SKM-1 (cell line): Measurements from ENCODE around the gene NMUR1.

Experiments
- DNase-seq: peaks from one replicate; lab custom pipeline; 2025; ENCODE audit not compliant: unreplicated experiment; lab: John Stamatoyannopoulos, UW

The NMUR1 gene

DNA sequence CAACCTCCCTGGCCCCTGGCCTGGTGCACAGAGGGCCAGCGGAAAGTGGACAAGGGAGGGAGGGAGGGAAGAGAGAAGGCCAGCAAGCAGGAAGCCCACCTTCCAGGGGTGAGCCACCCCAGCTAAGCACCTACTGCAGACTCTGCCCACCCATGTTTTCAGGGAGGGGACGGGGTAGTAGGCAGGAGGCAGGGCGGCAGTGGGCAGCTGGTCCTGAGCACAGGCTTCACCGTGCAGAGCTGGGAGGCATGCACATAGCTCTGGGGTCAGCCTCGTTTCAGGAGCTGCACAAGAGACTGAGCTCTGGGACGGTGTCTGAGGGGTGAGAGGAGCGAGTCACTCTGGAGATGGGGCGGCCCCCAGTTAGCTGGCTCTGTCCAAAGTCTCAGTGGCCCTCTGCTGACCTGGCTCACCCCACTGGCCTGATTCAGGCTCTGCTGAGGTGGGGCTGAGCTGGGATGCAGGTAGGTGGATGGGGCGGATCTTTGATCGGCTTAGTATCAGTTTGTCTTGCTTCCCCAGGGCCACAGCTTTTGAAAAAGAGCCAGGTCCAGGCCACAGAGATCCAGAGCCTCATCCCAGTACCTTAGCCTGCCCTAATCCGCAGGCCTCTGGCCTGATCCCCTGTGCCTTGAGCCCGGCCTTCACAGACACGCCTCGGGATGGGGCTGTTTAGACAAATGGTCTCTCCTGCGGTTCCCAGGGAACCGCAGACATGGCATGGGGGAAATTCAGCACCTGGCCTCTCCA lies 3.7 kb downstream of the NMUR1 start:
- DNase-seq = no peak

DNA sequence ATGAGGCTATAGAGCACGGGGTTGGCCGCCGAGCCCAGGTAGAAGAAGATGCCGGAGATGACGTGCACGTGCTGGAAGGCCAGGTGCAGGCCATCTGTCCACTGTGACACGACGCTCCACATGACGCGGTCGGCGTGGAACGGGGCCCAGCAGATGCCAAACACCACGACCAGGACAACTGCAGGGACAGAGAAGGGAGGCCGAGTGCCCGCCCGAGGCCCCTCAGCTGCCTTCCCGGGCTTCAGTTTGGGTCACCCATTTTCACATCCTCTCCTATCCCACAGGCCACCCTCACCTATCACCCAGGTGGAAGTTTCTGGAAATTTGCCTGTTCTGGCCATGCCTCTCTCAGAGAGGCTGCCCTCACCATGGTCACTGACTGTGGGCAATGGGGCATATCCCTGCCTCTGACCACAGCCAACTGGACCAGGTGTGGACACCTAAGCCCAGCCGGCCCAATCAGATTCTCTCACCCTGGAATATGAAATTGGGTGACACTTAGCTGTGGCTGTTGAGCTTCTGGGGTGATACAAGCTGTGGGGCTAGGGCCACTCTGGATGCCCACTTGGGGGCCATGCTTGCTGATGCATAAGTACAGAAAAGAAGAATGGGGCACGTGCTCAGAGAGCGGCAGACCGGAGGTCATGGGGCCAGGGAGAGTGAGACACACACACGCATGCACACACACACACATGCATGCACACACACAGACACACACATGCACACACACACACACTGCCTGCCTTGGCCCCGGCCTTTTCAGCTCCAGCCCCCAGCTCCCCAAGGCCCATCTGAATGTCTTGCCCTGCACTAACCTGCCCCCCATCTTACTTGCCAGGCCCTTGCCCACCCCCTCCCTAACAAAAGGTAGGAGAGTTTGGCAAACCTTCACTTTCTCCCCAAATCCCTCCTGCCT lies 4.7 kb downstream of the NMUR1 start:
- DNase-seq = no peak

DNA sequence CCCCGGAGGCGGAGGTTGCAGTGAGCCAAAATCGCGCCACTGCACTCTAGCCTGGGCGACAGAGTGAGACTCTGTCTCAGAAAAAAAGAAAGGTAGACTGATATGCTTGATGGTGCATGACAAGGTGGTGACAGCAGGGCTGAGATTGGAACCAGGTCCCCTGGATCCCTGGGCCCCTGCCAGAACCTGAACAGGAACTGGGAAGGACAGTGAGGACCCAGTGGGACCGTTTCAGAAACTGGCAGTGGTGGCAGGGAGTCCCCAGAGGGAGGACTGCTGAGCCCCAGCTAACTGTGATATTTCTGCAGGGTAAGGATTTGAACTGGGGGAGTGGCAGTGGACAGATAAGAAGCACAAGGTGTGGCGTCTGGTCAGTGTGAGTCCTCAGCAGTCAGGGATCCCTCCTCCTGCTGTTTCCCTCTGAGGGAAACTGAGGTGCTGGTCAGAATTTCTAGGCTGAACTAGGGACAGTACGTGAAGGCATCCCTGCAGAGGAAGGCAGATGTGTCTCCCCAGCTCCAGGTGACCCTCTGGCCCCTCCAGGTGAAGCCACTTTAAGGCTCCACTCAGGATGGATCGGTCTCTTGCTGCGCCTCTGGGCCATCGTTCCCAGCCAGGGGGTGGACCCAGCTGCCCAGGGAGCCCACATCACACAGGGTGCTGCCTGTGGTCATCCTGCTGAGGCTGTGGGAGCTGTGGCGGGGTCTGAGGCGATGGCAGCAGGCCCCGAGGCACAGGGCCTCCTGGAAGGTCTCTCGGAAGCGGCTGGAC lies 5.6 kb downstream of the NMUR1 start:
- no peak for DNase-seq

DNA sequence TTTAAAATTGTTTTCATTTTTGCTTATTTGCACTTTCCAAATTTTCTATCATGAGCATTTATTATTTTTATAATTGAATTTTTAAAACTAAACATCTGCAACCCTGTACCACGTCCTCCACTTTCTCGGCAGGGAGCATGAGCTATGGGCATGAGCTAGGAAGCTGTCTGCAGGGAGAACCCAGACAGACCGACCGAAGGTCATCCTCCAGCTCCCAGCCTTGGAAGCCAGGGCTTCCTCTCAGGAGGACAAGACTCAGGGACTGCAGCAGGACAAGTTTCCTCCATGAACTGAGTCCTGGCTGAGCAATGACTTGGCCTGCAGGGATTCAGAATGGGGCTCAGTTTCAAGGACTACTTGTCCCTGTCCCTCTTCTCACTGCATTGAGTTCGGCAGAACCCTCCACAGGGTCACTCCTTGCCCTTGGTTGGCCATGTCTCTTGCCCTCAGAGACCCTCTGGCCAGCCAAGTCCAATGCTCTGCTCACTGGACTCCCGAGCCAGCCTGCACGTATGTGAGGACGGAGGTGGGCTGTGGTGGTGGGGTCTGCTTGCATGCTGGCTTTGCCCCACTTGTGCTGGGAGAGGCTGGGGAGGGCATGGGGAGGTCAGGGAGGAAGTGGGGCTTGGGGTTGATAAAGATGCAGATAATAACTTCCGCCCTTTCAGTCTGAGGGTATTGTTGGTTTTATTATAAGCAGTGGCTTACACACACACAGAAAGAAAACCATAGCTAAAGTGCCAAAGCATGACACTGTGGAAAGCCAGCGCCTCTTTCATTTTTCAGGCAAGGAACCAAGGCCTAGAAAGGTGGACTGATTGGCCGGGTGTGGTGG lies 6.6 kb downstream of the NMUR1 start:
- DNase-seq = no peak

DNA sequence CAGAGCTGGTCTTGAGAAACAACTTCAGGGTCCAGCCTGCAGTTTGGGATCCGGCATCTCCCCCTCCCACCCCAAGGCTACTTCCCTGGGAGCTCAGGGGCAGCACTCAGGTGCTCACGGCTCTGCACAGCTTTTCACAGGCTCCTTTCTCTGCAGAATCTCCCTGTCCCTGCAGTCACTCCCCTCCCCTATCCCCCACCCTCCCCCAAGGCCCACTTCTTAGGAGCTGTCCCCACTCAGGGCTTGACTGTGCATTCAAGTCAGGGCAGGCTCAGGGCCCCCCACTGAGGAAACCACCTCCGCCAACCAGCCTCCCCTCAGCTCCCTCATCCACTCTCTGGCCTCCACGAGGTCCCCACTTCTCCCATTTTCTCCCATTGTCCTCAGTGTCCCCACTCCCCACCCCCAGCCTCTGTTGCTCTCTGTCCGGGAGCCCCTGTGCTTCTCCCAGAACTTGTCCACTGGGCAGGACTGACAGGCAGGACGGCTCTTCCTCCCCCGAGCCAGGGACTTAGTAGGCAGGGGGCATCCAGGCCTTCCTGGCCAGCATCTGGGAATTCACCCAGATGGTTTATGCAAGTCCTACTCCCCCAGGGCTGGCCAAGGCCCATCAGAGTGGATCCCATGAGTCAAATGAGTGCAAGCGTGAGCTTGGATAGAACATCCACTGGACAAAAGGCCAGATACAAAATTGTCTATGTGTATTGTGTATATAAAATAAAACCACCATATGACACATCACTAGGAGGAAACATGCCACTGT lies 7.6 kb downstream of the NMUR1 start:
- DNase-seq = no peak

DNA sequence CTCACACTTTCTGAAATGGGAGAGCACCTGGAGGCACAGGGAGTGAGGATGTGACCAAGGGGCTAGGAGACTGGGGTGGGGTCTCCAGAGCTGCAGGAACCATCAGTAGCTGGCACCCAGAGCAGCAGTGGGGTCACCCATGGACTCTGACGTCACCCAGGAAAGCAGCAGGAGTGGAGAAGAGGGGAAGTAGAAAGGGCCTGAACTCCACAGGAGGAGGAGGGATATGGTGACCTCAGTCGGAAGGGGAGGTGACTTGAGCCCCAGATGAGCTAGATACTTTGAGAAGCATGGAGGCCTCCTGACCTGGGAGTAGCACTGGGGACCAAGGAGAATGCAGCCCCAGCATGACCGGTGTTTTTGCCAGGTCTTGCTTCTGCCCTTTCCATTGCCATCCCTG lies 8.8 kb downstream of the NMUR1 start:
- no peak for DNase-seq

DNA sequence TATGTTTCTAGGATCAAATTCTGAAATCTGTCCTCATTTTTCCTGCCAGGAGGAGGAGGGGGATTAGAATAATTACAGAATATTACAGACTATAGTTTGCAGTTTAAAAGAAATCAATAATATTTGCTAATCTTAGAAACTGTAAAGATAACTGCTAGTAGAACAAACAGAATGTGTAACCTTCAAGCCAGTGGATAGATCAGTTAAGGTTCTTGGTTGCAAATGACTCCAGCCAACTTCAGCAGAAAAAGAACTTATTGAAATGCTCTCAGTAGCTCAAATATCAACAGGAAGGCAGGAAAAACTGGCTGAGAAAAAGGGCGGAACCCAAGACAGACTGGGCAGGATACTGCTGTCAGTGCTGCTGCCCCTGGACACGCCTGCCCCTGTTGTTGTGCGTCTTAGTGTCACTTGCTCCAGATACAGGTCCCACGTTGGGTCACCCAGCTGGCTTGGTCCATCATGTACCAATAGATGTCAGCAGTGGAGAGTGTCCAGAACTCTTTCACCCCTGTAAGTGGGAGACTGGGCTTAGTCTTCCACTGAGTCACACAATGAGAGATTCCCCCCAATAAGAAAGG lies 10.2 kb downstream of the NMUR1 start:
- no peak for DNase-seq

DNA sequence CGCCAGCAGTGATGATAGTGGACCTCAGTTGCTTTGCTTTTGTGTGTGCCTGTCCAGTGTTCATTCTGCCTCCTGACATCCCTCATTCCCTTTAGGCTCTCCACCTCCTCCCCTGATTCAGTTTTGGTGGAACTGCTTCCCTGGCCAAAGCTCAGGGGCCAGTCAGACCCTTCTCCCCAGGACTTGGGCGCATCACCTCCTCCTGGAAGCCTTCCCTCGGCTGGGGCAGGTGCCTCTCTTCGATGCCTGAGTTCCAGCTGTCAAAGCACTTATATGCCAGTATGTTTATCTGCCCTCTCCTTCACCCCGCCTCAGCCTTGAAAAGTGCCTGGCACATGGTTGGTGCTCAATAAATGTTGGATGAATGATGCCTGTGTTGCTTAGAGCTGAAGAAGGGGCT lies 11.5 kb downstream of the NMUR1 start:
- no peak for DNase-seq

DNA sequence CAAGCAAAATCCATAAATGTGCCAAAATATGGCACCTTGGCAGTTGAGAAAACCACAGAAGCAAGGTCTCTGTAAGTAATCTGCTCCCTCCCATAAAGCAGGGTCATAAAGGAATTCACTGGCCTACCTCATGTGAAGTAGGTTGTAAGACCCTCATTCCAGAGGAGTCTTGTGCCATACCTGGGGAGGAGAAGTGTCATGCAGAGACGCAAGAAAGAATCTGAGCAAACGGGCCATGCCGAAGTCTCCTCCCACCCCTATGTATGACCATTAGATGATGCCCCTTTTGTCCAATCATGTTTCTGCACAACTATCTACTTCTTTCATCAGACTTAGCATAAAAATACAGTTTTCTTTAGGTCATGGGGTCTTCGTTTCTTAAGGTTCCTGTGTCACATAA lies 14.6 kb downstream of the NMUR1 start:
- no peak for DNase-seq

DNA sequence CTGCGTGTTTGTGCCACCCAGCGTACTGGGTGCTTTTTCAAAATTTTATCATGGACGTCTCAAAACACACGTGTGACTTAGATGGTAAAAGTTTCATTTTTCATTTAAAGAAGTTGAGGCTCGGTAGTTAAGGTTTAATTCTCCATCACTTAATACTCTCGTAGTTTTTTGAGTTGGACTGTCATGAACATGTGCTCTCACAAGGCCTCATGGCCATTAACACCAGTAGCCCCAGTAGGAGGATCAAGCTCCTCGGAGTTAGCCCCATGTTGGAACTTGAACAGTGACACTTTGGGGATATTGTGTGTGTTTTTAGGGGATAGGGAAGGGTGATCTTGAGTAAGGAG lies 15.3 kb downstream of the NMUR1 start:
- DNase-seq = no peak

DNA sequence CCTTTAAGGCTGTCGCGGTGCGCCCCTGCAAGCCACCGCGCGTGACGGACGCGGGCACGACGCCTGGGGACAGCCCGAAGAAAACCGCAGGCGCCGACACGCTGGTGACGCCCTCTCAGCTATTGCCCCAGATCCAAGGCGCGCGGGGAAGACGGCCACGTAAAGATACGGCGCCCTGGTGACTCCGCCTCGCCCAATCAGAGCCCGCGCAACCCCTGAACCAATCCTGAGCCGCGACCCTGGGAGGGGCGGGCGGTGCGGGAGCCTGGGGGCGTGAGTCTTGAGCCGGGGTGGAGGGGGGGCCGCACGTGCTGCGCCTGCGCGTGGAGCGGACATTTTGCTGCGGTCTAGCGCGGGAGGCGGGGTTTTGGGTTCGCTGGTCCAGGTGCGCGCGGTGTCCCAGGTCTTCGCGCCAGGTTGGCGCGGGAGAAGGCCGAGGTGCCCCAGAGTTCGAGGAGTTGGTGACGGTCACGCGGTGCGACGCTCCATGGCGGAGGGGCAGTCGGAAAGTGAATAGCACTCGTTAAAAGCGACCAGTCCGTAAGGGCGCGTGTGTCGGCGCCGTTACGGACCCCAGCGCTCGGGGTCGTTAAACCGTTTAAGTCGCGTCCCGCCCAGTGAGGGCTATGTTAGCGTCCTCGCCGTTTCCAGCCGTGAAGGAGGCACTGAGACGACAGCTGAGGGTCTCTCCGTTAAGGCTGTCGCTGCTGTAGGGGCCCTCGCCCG lies 15.9 kb downstream of the NMUR1 start:
- DNase-seq = peak; percentile 86

DNA sequence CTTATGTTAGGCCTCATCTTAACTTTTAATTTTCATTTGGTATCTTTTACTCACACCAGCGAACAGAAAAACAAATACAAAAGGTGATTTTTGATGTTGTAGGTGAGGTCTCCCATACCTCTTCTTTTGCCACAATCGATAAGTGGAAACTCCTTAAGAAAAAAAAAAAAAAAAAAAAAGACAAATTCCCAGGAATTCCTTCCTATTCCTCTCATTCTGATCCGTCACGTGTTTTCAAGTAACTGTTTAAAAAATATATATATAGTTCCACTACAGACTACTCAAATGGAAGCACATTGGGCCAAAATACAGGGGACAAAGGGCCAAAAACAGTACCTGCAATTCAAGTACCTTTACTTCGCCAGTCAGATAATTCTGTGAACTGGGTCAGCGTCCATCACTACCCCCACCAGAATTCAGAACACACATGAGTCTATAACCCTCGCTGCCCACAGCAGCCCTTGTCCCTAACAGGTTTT lies 16.5 kb downstream of the NMUR1 start:
- DNase-seq = no peak

DNA sequence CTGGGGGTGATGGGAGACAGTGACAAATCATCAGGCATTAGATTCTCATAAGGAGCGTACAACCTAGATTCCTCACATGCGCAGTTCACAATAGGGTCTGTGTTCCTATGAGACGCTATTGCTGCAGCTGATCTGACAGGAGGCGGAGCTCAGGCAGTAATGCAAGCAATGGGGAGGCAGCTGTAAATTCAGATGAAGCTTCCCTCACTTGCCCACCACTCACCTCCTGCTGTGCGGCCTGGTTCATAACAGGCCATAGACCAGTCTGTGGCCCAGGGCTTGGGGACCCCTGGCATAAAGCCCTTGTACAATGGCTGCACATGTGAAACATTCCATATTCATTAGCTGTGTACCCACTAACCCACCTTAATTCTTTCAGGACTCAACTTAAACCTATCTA lies 18.0 kb downstream of the NMUR1 start:
- DNase-seq = no peak

DNA sequence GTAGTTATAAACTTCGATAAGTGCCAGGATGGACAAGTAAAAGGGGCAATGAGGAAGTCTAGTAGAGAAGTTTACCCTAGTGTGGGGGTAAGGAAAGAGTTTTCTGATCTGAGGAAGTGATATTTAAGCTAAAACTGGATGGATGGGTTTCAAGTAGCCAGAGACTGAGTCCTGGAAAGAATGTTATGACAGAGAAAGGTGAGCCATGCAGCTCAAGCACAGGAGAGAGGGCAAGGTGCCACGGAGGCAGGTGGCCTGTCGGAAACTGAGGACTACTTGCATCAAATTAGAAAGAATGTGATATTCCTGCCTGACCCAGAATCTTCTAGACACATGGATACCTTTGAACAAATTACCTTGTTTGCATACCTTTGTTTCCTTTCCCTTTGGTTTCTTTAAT lies 26.5 kb downstream of the NMUR1 start:
- DNase-seq = no peak

DNA sequence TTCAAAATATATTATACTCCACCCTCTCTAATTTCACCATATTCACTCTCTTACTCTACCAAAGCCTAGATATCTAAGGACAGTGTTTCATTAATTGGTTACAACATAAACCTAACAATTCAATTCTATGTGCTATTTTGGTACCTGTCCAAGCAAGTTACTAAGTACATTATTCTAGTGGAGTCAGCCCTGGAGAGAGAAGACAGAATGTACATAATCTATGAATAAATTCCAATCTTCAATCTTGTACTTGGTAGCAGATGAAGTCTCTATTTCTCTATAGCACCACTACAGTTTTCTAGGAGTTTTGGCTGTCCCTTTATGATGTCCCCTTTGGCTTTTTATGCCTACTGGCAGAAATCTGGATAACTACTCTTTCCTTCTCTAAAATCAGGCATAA lies 27.6 kb downstream of the NMUR1 start:
- no peak for DNase-seq

DNA sequence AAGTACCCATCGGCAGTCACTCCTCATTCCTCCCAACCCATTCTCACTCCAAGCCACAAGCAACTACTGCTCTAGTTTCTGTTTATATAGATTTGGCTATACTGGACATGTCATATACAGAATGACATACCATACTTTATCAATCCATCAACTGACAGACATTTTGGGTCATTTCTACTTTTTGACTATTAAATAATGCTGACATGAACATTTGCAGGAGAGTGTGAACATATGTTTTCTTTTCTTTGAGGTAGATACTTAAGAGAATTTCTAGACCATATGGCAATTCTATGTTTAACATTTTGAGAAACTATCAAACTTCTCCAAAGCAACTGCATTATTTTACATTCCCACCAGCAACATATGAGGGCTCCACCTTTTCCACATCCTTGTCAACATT lies 32.6 kb downstream of the NMUR1 start:
- no peak for DNase-seq

DNA sequence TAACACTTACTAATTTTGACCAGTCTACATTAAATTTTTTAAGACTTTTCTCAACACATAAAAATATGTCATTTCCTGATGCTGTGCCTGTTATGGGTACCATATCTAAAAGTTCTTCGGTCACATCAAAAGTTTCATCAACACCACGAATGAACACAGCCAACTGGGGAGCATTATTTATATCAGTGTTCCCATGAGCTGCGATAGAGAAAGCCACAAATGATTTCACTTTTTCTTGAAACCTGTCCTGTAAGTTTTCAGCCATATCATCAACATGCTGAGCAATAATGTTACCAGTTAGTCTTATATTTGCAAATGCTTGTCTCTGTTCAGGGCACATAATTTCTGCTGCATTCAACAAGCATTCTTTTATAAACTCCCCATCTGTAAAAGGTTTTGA lies 35.6 kb downstream of the NMUR1 start:
- DNase-seq = no peak

DNA sequence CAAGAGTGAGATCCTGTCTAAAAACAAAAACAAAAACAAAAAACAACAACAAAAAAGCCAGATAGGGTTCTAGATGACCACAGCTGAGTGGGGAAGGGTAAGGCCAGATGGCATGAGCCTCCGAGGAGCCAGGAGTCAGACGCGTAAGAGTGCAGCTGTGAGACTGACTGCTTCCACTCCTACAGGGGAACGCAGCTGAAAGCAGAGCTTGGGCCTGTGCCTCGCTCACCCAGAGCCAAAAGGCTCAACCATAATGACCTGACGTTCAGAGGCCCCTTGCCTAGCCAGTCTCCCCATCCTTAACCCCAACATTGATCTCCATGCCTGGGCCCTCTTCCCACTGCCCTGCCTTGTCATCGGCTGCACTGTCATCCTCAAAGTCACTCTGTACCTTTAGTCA lies 39.4 kb downstream of the NMUR1 start:
- no peak for DNase-seq

DNA sequence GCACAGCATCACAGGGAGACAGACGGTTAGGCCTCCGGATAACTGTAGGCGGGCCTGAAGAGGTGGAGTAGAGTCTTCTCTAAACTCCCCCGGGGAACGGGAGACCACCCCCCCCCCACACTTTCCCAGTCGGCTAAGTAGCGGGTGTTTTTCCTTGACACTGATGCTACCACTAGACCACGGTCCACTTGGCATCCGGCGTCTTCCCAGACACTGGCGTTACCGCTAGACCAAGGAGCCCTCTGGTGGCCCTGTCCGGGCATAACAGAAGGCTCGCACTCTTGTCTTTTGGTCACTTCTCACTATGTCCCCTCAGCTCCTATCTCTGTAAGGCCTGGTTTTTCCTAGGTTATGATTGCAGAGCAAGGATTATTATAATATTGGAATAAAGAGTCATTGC lies 40.3 kb downstream of the NMUR1 start:
- no peak for DNase-seq
